ENCODE measurements around the gene TOMM40. TPM values are rescaled to one million over a fixed set of nuclear protein-coding genes. Genes with fewer than 3 reads are reported as not detected.

The TOMM40 gene
- total and polyA plus RNA-seq, 2 of the 13 experiments (the other 11 are each of a cell fraction or from before 2014, with no cell fraction given), result 72.0 to 110 TPM

- TF ChIP-seq AKAP8 (CRISPR knock-in tag; IDR thresholded peaks at IDR 0.05) (no peak), ZNF142 (CRISPR knock-in tag; IDR thresholded peaks at IDR 0.05) (0 out of 2 replicates have a peak, but pooled peaks have one; percentile 19), HOXA7 (CRISPR knock-in tag; IDR thresholded peaks at IDR 0.05) (no peak), ZNF687 (CRISPR knock-in tag; IDR thresholded peaks at IDR 0.05) (peak; percentile 78), DR1 (CRISPR knock-in tag; IDR thresholded peaks at IDR 0.05) (peak; percentile 84), REXO4 (CRISPR knock-in tag; IDR thresholded peaks at IDR 0.05; ENCODE audit: borderline replicate concordance) (no peak), NFKBIZ (CRISPR knock-in tag; IDR thresholded peaks at IDR 0.05) (0 out of 2 replicates have a peak, but pooled peaks have one; percentile 38), ZNF33B (CRISPR knock-in tag; IDR thresholded peaks at IDR 0.05) (no peak), NPAS2 (CRISPR knock-in tag; IDR thresholded peaks at IDR 0.05; ENCODE audit: borderline replicate concordance) (no peak), ZBTB37 (CRISPR knock-in tag; IDR thresholded peaks at IDR 0.05) (no peak), ZNF670 (CRISPR knock-in tag; IDR thresholded peaks at IDR 0.05; ENCODE audit: borderline replicate concordance) (no peak), YEATS4 (CRISPR knock-in tag; IDR thresholded peaks at IDR 0.05; ENCODE audit: borderline replicate concordance) (no peak), ZNF660 (CRISPR knock-in tag; IDR thresholded peaks at IDR 0.05; ENCODE audit: borderline replicate concordance, low read depth) (no peak), ZFAT (CRISPR knock-in tag; conservative IDR thresholded peaks at IDR 0.05) (no peak), DMTF1 (CRISPR knock-in tag; IDR thresholded peaks at IDR 0.05) (no peak; the same call in 1 of the 2 replicates)
These were observed 14.5 kb downstream of the TOMM40 start, which contains the start of gene APOE (continued) for GRCh38 chr19:44905437-44906160.

Measured in HepG2 (cell line).